HG03280 (cell line): ENCODE data around the gene EPS8L1.

Experiments used
- ATAC-seq: cut with Tn5 transposase; IDR thresholded peaks from one replicate; pipeline ENCODE4 v1.9.1; 2021; ENCODE audit warnings: mild to moderate bottlenecking, moderate library complexity; ENCODE audit not compliant: unreplicated experiment

EPS8L1 gene

DNA sequence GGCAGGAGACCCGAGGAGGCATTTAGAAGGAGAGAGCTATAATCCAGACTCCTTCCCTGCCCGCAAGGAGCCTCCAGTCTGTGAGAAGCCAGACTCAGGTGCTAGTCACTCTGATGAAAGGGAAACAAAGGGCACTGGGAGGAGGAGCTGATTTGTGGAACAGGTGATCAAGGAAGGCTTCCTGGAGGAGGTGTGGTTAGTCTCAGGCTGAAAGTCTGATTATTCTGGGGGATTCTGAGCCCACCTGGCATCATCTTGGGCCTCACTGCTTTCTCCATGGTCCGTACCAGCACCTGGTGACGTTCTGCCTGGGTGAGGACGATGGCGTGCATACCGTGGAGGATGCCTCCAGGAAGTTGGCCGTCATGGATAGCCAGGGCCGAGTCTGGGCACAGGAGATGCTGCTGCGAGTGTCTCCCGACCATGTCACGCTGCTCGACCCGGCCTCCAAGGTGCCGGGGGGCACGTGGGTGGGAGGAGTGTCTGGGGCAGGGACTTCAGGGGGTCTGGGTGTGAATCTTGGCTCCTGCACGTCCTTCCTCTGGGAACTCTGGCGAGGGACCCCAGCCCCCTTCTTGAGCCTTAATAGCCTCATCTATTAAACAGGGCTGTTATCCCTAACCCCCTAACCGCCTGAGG, 3.9 kb downstream of the EPS8L1 start:
- ATAC-seq: no peak

- no peak for ATAC-seq
Measured at GRCh38 chr19:55080121-55080967, 4.7 kb downstream of the EPS8L1 start.

DNA sequence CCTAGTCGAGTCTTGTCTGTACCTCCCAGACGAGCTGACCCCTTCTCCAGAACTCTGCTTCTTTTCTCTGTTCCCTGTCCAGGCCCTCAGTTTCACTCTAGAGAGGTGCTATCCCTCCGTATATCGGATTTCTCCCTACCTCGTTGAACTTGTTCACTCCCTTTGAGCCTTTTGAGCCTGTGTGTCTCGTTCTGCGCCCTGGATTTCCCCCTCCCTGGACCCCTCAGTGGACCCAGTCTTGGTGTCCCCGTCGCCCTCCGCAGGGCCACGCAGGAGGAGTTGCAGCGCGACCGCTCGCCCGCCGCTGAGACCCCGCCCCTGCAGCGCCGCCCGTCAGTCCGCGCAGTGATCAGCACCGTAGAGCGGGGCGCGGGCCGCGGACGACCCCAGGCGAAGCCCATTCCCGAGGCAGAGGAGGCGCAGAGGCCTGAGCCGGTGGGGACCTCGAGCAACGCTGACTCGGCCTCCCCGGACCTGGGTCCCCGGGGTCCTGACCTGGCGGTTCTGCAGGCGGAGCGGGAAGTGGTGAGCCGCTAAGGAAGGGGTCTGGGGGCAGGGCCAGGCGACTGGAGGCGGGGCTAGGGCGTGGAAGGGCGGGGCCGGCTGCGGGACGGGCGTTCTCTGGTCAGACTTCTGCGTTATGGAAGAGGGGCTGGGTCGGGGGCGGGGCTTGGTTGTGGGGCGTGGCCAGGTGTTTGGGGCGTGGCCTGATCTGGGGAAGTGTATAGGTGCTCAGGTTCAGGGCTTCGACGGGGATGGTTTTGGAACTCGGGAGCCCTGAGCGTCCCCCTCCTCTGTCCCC, 5.5 kb downstream of the EPS8L1 start:
- ATAC-seq: peak; percentile 49

DNA sequence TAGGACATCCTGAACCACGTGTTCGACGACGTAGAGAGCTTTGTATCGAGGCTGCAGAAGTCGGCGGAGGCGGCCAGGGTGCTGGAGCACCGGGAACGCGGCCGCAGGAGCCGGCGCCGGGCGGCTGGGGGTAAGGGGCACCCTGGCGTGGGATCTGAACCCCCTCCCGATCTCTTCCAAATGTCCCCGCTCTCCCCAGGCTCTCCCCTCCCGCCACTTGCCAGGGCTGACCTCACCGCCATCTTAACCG, 6.0 kb downstream of the EPS8L1 start:
- no peak for ATAC-seq

- ATAC-seq: no peak
Measured at GRCh38 chr19:55082020-55082851, 6.6 kb downstream of the EPS8L1 start.

GRCh38 chr19:55083004-55083850, 7.6 kb downstream of the EPS8L1 start:
- no peak for ATAC-seq

DNA sequence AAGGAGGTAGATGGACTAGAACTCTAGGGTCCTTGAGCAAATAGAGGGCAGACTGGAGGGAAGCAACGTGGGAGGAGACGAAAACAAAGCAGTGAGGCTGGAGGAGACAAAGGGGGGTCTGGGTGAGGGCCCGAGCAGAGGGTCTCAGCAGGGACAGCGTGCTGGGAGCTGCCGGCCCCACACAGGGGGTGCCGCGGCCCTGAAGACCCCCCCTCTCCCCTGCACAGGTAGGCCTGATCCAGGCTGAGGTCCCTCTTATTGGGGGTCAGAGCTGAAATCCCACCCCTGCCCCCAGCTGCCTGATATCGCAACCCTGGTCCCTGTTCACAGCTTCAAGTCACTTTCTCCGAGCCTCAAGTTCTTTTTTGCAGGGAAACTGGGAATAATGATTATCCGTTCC, 8.7 kb downstream of the EPS8L1 start:
- no peak for ATAC-seq

DNA sequence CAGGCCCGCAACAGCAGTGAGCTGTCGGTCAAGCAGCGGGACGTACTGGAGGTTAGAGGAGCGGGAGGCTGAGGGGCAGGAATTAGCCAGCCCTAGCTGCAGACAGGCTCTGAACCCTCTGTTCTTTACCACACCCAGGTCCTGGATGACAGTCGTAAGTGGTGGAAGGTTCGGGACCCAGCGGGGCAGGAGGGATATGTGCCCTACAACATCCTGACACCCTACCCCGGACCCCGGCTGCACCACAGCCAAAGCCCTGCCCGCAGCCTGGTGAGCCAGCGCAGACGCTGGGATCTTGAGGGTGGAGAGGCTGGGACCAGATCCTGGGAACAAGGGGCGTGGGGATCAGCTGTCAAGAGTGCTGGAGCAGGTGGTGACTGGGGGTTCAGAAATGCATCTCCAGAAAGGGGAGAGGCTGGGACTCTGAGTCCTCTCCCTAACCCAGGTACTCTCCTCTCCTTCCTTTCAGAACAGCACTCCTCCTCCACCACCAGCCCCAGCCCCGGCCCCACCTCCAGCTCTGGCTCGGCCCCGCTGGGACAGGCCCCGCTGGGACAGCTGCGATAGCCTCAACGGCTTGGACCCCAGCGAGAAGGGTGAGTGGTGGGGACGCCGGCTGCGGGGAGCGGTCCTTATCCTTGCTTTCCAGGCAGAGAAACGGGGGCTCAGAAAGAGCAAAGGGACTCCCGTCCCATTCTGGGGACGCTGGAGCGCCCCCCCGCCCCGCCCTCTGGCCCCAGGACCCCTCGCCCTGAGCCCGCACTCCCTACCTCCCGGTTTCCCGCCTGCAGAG, 10.4 kb downstream of the EPS8L1 start:
- ATAC-seq: no peak

DNA sequence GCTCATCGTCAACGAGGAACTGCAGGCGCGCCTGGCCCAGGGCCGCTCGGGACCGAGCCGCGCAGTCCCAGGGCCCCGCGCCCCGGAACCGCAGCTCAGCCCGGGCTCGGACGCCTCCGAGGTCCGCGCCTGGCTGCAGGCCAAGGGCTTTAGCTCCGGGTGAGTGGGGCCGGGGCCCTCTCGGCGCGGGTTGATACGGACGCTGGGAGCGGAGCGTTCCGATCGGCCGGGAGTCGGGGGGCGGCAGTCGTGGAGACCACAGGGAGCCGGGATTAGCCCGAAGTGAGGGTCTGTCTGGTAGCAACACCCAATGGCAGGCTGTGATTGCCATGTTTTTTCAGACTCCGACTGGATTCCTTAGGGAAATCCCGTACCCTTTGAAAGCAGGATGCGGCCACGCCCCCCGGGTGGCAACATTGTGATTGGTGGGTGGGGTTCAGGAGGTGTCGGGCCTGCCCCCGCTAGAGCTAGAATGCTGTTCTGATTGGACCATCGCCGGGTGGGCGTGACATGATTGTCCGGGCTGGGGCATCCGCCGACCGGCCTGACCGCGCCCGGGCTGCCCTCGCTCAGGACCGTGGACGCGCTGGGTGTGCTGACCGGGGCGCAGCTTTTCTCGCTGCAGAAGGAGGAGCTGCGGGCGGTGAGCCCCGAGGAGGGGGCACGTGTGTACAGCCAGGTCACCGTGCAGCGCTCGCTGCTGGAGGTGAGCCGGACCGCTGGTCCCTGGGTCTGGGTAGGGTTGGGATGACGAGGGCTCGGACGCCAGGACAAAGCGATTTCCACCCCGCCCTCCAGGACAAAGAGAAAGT, 11.3 kb downstream of the EPS8L1 start:
- no peak for ATAC-seq

- ATAC-seq: no peak
Measured at GRCh38 chr19:55087542-55087901, 11.9 kb downstream of the EPS8L1 start.

DNA sequence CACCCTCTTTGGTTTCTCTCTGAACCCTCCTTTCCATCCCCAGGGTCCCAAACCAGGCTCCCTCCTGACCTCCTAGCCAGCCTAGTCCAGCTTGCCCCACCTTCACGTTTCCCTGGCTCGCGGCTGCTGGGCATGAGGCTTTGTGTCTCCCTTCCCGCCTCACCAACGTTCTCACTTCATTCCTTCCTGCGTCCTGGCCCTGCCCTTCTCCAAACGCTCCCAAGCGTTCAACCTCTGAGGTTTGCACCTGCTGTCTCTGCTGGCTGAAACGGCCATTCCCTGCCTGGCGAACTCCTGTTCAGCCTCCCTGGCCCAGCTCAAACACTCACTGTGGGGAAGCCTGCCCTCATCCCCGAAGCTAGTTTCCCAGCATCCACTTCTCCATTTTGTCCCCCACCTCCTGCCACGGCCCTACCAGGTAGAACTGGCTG, 12.4 kb downstream of the EPS8L1 start:
- ATAC-seq: no peak

- ATAC-seq: no peak
Measured at GRCh38 chr19:55088543-55089341, 13.1 kb downstream of the EPS8L1 start.

DNA sequence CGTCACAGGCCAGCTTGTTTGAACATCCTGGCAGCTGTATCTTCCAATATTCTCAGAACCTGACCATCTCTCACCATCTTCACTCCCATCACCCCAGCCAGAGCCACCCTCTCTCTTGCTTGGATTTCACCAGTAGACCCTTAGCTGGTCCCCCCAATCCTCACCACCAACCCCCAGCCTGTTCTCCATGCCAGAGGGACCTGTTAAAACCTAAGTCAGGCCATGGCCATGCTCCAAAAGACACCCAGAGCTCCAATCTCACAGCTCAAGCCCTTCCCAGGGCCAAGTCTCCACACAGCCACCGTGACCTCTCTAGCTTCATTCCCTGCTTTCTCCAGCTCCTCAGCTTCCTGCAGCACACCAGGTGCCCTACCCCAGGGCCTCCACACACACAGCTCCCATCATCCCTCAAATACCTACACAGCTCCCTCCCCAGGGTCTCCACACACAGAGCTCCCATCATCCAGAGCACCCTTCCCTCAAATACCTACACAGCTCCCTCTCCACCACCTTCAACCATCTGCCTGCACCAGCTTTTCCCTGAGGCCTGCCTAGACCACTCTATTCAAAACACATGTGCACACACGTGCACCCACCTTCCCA, 13.8 kb downstream of the EPS8L1 start:
- no peak for ATAC-seq

- no peak for ATAC-seq
Measured at GRCh38 chr19:55090564-55090963, 14.9 kb downstream of the EPS8L1 start.

DNA sequence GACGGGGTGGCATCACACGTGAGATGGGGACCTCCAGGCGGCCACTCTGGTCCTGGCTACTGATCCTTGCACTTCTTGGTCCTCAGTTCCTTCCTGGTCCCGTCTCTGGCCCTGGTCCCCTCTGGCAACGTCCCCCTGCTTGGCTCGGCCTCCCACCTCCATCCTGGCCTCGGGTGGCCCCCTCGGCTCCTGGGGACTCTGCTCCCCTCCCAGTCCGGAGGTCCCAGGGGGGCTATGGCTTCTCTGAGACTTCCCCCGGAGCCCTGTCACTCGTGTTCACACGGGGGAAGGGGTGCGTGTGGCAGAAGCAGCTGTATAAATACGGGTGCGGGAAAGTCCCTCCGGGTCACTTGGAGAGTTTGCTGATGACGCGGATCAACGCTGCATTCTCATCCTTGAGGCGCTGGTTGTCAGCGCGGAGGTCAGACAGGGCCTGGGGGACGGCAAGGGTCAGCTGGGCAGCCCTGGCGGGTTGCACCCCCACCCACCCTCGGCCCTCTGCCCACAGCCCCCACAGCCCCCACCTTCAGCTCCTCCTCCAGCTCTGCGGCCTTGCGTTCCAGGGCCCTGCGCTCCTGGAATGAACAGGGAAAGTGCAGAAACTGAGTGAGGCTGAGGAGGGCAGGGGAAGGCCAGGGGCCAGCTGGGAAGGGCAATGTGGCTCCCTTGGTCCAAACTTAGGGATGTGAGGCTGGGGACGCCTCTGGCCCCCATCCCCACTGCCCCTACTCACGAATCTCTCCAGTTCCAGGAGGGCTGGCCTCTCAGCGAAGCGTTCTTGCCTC, 15.6 kb downstream of the EPS8L1 start:
- ATAC-seq: no peak

GRCh38 chr19:55091955-55092354, 16.3 kb downstream of the EPS8L1 start:
- ATAC-seq: no peak
